Chondrocyte (in vitro differentiated cells): ENCODE data around the gene ABTB1. TPM values are rescaled to one million over a fixed set of nuclear protein-coding genes. Genes with fewer than 3 reads are reported as not detected.

Experiments
- DNase-seq: peaks from one replicate; pipeline ENCODE4 v3.0.0; 2021; ENCODE audit warnings: mixed read lengths, low spot score
- H3K27ac Mint-ChIP-seq: one replicate; pipeline ENCODE4 v1.8.0; 2021; ENCODE audit warnings: mild to moderate bottlenecking, moderate library complexity, mixed read lengths; ENCODE audit not compliant: unreplicated experiment
- H3K27me3 Mint-ChIP-seq: 2 replicates; pipeline ENCODE4 v1.8.0; 2021; ENCODE audit warnings: low read depth, mixed read lengths
- H3K36me3 Mint-ChIP-seq: 2 replicates; pipeline ENCODE4 v1.8.0; 2021; ENCODE audit warnings: low read depth, mixed read lengths
- H3K4me1 Mint-ChIP-seq: 2 replicates; pipeline ENCODE4 v1.8.0; 2021; ENCODE audit warnings: low read depth, mild to moderate bottlenecking, mixed read lengths
- H3K4me3 Mint-ChIP-seq: one replicate; pipeline ENCODE4 v1.8.0; 2021; ENCODE audit warnings: mild to moderate bottlenecking, moderate library complexity, mixed read lengths; ENCODE audit not compliant: unreplicated experiment
- H3K9me3 Mint-ChIP-seq: 2 replicates; pipeline ENCODE4 v1.8.0; 2021; ENCODE audit warnings: low read depth, mixed read lengths
- long read RNA-seq: library from polyadenylated mRNA; stranded (forward); transcript quantifications from one replicate; pipeline ENCODE4 v2.0.0, GENCODE V29; 2021
- total RNA-seq: library from RNA; stranded (reverse); gene quantifications from 3 replicates; pipeline ENCODE4 v1.2.1, GENCODE V29; 2021
- TF ChIP-seq, protein P1 (sequence below): fragments of 200-600 bp; sonication (generic); IDR thresholded peaks from 2 replicates; pipeline ENCODE4 v1.5.0; 2021; ENCODE audit warnings: antibody characterized with exemption, mild to moderate bottlenecking, moderate library complexity

Gene ABTB1
- 18.1 to 27.2 TPM (median 26.7 TPM) in 3 replicates for total RNA-seq
- long read RNA-seq, transcript ABTB1-208 (12 exons, 1,915 nt) = minor isoform, 6 of 61 reads
- long read RNA-seq, transcript ABTB1-201 (12 exons, 1,965 nt) = major isoform, 27 of 61 reads
- long read RNA-seq, partial matches to known transcripts = 4 of 61 reads
- long read RNA-seq, other reads (novel, unspliced or antisense) = 22 of 61 reads

- TF ChIP-seq, protein P1, sequence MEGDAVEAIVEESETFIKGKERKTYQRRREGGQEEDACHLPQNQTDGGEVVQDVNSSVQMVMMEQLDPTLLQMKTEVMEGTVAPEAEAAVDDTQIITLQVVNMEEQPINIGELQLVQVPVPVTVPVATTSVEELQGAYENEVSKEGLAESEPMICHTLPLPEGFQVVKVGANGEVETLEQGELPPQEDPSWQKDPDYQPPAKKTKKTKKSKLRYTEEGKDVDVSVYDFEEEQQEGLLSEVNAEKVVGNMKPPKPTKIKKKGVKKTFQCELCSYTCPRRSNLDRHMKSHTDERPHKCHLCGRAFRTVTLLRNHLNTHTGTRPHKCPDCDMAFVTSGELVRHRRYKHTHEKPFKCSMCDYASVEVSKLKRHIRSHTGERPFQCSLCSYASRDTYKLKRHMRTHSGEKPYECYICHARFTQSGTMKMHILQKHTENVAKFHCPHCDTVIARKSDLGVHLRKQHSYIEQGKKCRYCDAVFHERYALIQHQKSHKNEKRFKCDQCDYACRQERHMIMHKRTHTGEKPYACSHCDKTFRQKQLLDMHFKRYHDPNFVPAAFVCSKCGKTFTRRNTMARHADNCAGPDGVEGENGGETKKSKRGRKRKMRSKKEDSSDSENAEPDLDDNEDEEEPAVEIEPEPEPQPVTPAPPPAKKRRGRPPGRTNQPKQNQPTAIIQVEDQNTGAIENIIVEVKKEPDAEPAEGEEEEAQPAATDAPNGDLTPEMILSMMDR = no peak
- H3K27me3 Mint-ChIP-seq = no peaks in the 10 kb centered on the region
- DNase-seq = peak; percentile 83
- H3K27ac Mint-ChIP-seq = peak within 1 kb of the TSS; percentile 76
- peaks cover 3% of the 10 kb centered on the region for H3K36me3 Mint-ChIP-seq
- H3K9me3 Mint-ChIP-seq = no peaks in the 10 kb centered on the region
- H3K4me1 Mint-ChIP-seq = peaks cover 20% of the 10 kb centered on the region
- H3K4me3 Mint-ChIP-seq = peak within 1 kb of the TSS; percentile 77
Measured at GRCh38 chr3:127672429-127673190, at the start of gene ABTB1. Gene ABTB1 (plus strand): TSS chr3:127672952. CDS start chr3:127673026, 74 bp downstream.

DNA sequence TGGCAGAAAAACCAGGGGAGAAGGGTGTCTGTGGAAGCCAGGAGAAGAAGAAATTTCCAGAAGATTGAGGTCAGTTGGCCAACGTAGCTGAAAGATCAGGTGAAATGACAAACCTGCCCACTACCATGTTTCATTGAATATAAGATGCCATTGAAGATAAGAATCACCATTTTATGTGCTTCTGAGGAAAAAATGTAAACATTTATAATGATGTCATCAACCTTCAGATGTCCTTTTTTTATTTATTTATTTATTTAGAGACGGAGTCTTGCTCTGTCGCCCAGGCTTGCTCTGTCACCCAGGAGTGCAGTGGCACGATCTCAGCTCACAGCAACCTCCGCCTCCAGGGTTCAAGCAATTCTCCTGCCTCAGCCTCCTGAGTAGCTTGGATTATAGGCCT, 48.7 kb upstream of the ABTB1 start:
- no peak overlapping the region for H3K27ac Mint-ChIP-seq

DNA sequence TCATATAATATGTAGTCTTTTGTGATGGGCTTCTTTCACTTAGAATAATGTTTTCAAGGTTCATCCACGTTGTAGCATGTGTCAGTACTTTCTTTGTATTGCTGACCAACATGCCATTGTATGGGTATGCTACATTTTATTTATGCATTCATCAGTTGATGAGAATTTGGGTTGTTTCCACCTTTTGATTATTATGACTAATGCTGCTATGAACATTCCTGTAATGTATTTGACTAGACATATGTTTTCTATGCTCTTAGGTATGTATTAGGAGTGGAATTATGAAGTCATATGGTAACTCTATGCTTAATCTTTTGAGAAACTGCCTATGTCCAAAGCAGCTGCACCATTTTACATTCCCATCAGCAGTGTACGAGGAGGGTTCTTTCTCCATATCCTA, 46.9 kb upstream of the ABTB1 start:
- Mint-ChIP-seq H3K27ac (no peak overlapping the region), H3K9me3 (no peaks in the 10 kb centered on the region), H3K4me3 (no peak overlapping the region), H3K36me3 (peaks cover 7% of the 10 kb centered on the region), H3K4me1 (peaks cover 12% of the 10 kb centered on the region), H3K27me3 (peaks cover 2% of the 10 kb centered on the region)
- DNase-seq = no peak
- TF ChIP-seq, protein P1 = no peak

More for the DNA sequence above, 48.7 kb upstream of the ABTB1 start:
- TF ChIP-seq, protein P1 = no peak
- no peak overlapping the region for H3K4me3 Mint-ChIP-seq
- H3K27me3 Mint-ChIP-seq = peaks cover 2% of the 10 kb centered on the region
- no peak for DNase-seq
- peaks cover 3% of the 10 kb centered on the region for H3K4me1 Mint-ChIP-seq
- no peaks in the 10 kb centered on the region for H3K9me3 Mint-ChIP-seq
- H3K36me3 Mint-ChIP-seq = peaks cover 14% of the 10 kb centered on the region

GRCh38 chr3:127628426-127628787, 44.3 kb upstream of the ABTB1 start:
- H3K27ac Mint-ChIP-seq = no peak overlapping the region
- H3K4me1 Mint-ChIP-seq = peaks cover 12% of the 10 kb centered on the region
- TF ChIP-seq, protein P1 = no peak
- no peak for DNase-seq
- peak overlapping the region; percentile 66 for H3K4me3 Mint-ChIP-seq
- H3K9me3 Mint-ChIP-seq = no peaks in the 10 kb centered on the region
- no peaks in the 10 kb centered on the region for H3K36me3 Mint-ChIP-seq
- peaks cover 3% of the 10 kb centered on the region for H3K27me3 Mint-ChIP-seq

GRCh38 chr3:127628788-127629466, 43.8 kb upstream of the ABTB1 start, which contains the start of gene PODXL2:
Gene PODXL2 (plus strand): TSS chr3:127629185. CDS start chr3:127629220, 35 bp downstream.
- H3K36me3 Mint-ChIP-seq = no peaks in the 10 kb centered on the region
- TF ChIP-seq, protein P1 = no peak
- no peak within 1 kb of the TSS for H3K27ac Mint-ChIP-seq
- H3K27me3 Mint-ChIP-seq = peaks cover 3% of the 10 kb centered on the region
- H3K4me3 Mint-ChIP-seq = peak within 1 kb of the TSS; percentile 67
- peaks cover 12% of the 10 kb centered on the region for H3K4me1 Mint-ChIP-seq
- DNase-seq = no peak
- H3K9me3 Mint-ChIP-seq = no peaks in the 10 kb centered on the region
